HG02852 (cell line): ENCODE data around the gene RNU1-3.
"Not testable (repeated sequence)": the region's sequence is repeated elsewhere in the genome, so short reads cannot be mapped to it uniquely, and the experiment has no call there.

Experiments used
- ATAC-seq: cut with Tn5 transposase; IDR thresholded peaks from one replicate; pipeline ENCODE4 v1.9.1; 2021; ENCODE audit warnings: mild to moderate bottlenecking, moderate library complexity; ENCODE audit not compliant: unreplicated experiment

RNU1-3 gene

DNA sequence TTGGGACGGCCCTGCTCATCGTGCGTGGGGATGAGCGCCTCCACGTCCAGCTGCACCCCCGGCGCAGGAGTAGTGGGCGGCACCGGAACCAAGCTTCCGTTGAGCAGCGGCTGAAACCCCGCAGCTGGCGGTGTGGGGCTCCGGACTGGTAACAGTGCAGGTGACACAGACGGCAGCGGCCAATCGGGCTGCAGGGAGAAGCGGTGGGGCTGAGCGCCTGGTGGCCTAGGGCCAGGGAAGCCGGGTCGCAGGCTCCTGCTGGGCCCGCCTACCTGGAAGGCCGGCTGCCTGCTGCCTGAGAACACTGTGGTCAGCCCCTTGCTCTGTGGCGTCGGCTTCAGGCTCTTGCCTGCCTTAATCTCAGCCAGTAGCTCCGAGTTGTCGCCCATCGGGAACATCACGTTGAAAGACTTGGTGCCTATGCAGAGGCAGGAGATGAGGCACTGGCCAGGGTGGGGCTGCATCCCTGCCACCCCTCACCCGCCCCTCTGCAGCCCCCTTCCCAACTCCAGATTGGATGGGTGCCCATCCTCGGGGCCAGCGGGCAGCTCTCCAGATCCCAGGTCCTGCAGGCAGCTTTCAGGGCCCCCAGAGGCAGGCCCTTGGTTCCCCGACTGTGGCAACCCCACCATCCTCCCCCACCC is 29.9 kb upstream of the RNU1-3 start:
- not testable (repeated sequence) for ATAC-seq

DNA sequence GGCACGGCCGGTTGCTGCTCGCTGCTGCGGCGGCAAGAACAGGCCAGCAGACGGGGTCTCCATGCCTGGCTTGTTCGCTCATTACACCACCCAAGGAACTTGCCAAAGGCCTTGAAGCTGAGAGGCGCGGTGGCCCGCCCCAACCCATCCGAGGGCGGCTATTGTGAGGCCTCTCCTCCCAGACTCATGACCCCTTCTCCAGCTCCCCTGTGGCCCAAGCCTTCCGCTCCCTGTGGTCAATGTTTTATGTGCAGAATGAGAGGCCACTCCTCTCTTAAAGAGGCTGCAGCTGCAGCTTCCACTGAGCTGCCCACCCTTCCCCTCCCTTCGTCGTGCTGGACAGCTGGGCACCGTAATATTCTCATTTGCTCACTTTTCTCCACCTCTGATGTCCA is 27.6 kb upstream of the RNU1-3 start:
- not testable (repeated sequence) for ATAC-seq

DNA sequence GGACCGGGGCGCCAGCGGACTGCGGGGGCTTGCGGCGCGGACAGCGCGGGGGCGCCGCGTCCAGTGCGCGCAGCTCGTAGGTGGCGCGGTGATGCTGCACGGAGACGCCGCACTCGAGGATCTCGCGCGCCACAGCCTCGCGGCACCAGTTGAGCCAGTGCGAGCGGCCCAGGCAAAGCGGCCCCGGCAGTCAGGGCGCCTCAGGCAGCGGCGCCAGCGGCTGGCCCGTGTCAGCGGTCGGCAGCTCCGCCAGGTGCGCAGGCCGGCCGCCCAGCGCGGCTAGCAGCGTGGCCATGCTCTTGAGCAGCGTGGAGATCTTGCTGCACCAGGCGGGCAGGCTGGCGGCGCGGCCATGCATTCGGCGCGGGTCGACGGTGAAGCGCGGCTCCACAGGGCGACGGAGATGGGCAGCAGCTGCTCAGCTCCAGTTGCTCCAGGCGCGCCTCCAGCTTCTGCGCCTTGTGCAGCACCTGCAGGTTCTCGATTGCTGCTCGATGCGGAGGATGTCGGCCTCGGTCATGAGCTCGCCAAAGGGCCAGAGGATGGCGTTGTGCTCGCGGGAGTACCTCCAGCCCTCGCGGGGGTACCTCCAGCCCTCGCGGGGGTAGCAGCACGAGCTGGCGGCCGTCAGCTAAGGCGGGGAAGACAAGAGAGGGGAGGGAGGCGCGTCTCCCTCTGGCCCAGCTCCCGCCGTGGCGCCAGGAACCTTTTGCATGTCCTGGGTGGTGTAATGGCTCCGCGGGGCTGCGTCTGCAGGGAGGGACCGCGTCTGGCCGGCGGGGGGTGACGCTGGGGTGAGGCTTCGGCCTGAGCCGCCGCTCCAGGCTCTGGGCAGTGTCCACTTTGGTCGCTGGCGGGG is 26.9 kb upstream of the RNU1-3 start:
- not testable (repeated sequence) for ATAC-seq

DNA sequence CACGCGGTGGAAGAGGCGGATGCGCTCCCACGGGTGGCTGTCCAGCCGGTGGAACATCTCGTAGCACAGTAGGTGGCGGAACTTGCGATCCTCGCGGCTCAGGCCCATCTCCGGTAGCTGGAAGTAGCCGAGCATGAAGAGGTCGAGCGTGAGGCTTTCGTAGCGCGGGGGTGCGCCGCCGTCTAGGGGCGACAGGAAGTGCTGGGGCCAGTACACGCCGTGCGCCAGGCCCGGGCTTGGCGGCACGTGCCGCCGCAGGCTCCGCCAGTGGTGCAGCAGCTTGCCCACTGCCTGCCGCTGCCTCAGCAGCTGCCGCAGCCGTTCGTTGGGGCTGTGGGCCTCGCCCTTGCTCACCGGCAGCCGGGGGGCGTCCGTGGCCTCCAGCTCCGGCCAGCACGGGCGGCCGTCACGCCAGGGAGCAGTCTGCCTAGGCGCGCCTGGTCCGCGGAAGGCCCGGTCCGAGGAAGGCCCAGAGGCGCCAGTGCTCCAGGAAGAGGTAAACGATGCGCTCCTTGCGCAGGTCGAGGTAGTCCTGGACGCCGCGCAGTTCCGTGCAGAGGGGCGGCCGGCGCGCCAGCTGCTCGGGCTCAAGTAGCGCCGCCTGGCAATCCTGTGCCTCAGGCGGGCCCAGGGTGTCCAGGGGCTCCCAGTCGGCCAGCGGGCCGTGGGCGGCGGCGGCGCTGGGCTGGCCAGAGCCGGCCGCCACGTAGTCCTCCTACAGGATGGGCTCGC is 26.1 kb upstream of the RNU1-3 start:
- not testable (repeated sequence) for ATAC-seq

DNA sequence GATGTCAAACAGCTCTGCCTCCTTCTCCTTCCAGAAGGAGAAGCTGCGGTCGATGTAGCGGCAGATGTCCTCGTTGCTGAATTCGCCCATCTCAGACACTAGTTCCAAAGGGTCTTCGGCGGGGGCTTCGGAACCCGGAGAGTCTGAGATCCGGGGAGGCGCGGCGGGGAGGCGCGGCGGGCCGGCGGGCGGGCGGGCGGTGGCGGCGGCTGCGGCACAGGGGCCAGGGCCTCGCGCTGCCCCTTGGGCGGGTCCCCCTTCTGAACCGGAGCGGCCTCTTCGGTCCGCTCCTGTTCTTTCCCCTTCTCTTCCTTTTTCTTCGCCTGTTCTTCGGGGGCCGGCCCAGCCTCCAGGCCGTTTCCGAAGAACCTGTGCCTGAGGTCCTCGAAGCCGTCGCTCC is 25.5 kb upstream of the RNU1-3 start:
- not testable (repeated sequence) for ATAC-seq

DNA sequence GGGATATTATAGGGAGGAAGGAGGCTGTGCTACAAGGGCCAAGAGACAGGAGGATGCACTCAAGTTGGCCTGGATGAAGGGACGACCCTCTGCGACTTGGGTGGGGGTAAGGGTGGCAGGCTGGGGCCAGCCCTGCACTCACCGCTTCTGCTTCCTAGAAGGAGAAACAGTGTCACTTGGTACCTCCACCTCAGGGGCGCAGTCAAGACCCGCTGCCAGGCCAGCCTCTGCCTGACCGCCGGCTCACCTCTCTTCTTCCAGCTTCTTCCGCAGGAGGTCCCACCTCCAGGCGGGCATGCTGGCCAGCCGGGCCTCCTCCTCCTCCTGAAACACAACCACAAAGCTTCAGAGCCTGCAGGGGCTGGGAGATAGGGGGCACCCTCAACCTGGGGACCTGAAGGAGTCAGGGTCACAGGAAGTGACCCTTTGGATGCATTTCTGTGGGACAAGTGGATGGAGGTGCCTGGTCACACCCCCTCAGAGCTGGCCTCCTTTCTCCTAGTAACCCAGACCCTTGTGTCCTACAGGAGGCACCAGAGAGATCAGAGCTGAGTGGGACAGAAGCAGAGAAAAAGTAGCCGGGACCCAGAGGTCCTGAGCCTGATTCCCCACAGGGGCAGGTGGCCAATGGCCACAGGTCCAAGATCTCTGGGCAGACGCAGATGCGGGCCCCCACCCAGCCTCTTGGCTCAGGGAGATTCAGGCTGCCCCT is 24.4 kb upstream of the RNU1-3 start:
- ATAC-seq, result not testable (repeated sequence)

DNA sequence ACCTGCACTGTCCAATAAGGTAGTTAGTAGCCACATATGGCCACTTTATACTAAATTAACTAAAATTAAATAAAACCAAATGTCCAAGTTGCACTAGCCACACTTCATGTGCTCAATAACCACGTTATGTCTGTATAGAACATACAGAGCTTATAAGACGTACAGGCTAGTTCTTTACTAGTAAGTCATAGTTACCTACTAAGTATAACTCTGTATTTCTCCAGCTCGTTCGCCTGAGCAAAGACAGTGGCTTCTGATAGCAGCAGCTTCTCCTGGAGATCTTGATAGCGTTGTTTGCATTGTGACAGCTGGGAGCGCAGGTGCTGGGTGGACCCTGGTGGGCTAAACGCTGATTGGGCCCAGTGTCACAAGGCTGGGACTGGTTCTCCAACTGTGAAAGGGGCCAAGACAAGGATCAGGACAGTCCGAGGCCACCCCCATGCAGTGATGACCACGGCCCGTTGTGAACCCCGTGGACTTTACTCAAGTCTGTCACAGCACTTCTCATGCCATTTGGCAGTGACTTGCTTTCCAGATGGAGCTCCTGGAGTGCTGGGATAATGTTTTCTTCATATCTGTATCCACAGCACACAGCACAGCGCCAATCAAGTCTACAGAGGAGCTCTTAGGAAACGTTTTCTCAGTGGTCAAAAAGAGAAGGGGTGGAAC is 20.5 kb upstream of the RNU1-3 start:
- ATAC-seq, result not testable (repeated sequence)

DNA sequence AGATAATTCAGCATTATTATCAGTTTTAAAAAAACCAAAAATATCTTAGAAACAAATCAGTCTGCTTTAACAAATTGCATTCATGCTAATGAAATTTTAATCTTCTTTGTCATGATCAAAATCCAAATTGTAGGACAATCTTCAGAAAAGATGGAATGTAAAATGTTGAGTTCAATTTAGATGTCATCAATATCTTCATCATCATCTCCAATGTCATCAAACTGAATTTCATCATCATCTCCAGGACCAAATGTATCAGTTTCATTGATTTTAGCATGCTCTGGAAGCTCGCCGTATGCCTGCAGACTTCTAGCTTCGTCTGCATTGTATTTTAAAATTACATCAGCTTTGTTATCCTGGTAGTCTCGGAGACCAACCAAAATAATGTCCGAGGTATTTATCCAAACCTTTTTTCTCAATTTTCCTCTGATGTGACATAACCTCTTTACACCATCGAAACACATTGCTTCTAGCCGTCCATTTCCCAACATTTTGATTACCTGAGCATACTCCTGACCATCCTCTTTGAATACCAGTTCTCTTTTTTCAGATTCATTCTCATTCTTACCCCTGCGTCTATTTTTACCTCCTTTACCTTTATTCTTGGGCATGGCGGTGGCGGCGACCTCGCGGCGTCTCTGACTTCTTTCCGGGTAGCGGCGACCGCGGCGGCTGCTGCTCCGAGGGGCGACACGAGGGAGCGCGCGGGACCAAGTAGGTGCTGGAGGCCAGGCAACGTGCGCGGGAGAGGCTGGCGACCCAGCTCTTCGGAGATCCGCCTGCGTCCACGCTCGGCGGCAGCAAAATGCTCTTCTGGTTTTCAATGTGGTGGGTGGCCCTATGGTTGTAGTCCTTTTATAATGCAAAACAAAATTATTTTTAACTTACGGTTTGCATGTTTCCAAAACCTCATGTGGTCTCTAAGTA is 19.0 kb upstream of the RNU1-3 start:
- ATAC-seq, result not testable (repeated sequence)

DNA sequence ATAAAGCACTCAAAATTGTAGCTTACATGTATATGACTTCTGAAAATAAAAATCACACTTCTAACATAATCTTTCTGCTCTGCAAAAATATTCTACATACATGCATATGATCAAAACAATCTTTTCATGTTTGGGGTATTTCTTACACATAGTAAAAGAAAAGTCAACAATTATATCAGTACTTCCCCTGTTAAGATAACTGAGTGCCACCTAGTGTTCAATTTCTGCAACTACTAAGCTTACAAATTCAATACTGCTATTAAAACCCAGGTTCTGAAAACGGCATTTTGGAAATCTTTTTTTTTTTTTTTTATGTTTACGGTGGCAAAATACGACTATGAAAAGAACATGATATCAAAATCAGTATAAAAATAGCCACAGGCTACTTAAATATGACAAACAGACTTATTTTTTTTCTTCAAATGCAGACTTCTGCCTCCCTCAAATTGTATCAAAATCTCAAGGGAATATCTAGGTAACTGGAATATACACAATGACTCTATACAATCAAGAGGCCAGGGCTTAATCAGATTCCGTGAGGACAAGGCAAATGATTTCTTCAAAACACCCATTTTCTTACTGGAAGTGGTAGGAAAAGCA is 18.1 kb upstream of the RNU1-3 start:
- ATAC-seq, result not testable (repeated sequence)

DNA sequence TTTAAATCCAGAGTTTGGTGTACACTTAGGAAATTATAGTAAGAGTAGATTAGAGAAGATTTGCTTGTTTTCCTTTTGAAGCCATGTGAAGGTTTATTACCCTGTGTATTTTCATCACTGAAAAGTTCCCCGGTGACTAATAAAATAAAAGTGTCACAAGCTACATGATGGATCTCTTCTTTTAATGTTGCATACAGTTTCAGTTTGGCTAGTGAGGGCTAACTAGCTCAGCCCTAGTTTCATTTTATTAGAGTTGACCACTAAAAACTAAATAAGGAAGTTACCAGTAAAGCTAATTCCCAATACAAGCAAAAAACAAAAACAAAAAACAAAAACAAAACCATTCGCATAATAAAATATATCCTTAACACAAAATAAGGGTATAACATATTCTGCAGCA is 17.4 kb upstream of the RNU1-3 start:
- ATAC-seq, result not testable (repeated sequence)

DNA sequence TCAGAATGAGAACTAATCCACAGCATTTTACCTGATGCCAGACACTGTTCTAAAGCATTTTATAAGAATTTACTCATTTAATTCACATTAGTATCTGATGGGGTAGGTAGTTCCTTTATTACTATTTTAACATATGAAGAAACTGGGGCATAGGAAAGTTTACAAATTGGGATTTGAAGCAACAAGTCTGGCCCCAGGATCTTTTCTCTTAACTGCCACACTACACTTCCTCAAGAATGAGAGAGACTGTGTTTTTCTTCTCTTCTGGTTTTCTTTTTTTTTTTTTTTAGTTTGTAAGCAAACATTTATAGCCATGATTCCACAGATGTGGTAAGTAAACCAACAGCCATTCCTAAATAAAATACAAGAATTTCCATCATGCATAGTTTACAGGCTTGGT is 16.1 kb upstream of the RNU1-3 start:
- not testable (repeated sequence) for ATAC-seq

DNA sequence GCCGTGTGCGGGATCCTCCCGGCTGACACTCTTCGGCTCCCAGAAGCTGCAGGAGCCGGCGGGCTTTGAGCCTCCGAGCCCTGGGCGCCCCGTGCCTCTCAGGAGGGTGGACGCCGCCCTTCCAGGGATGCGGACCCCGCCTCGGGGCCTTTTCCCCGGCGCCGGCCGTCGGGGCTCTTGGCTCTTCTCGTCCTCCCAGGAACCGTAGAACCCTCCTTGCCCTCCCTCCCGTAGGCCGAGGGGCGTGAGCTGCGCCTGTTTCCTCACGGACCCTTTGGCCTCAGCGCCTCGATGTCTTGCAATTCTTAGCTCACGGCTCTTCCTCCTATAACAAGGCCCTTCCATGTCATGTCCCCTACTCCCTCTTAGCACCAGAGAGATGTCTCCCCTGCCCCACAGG is 13.6 kb upstream of the RNU1-3 start:
- not testable (repeated sequence) for ATAC-seq

DNA sequence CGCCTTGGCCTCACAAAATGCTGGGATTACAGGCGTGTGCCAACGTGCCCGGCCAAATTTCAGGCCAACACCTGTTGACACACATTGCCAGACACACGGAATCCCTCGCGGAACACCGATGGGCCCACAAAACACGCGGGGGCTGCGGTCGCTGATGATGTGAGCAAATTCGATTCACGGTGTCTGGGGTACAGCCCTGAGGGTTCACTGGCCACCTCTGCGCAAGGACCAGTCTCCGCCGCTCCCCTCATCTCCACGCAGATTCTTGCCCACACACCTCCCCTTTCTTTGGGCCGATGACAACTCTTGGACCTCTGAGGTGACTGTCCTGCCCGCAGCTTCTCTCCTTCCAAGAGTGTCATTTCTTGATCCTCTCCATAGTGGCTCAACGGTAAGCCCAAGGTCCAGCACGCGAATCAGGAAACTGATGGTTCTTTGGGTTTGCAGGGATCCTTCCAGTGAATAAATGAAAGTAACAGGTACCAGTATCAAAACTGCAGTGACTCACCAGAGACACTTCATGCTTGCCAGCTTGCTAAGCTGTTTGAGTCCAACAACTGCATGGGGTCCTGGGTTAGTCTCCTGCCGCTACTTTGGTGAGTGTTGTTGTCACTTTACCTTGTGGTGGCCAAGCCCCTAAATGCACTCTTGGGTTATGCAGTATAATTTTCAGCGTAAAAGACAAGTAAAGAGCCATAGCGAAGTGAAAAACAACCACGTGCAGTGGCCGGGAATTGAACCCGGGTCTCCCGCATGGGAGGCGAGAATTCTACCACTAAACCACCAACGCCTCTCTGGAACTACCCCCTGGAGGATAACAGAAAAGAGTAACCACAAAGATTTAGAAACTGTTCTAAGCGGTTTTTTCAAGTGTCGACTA is 11.0 kb upstream of the RNU1-3 start:
- ATAC-seq, result no peak

DNA sequence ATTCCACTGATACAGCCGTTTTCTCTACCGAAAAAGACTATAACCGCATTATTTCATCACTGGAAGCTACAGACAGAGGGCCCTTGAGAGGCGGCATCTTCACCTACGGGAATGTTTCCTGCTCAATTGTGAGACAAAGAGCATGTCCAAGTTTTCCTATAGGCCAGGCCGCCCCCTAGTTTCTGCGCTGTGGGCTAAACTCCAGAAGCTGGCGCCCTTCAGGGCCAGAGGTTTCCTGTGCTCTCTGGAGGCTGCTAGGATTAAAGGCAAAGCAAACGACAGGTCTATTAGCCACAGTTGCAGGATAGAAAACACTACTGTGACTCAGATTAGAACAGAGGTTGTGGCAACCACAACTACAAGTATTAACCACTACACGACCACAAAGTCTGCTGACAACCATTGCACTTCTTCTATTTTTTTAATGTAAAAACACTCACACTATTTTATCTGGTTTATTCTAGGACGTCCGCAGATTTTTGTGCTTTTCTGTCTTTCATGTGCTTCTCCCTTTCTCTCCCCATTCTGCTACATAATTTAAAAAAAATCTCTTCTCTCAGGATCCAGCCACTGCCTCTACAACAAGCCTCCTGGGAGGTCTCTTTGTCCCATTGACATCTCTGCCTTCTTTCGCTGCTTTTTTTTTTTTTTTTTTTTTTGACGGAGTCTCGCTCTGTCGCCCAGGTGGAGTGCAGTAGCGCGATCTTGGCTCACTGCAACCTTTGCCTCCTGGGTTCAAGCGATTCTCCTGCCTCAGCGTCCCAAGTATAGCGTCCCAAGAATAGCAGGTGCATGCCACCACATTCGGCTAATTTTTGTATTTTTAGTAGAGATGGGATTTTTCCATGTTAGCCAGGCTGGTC is 10.1 kb upstream of the RNU1-3 start:
- not testable (repeated sequence) for ATAC-seq

DNA sequence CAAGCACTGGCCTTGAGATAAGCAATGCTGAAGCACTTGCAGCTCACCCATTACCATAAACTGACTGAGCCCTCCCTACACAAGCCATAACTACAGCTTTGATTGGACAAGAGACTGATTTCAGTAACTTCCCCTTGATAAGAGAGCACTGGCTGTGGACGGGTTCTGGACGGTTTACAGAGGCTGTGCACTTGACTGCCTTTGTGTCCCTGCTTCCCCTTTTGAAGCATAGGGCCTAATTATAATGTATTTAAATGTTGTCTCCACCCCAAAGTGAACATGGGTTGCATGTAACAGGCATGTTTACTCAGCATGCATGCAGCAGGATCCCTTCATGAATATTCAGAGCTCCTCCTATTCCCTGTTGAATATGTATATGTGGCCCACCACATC is 8.4 kb upstream of the RNU1-3 start:
- ATAC-seq, result not testable (repeated sequence)

DNA sequence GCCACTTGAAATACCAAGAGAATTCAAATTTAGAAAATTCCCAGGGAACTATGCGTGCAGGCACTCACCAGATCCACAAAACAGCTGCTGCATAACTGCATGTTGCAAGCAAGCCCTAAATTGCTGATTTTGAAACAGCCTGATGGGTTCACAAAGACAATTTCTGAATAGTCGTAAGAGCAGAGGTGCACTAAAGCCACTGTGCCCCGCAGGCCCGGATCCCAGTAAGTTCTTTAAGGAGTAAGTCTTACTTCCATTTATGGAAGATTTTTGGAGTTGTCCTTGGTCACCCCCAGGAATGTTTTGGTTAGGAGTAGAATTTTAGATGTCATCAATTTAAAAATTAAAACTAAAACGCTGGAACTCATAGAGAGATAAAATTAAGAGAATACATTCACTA is 7.2 kb upstream of the RNU1-3 start:
- ATAC-seq, result not testable (repeated sequence)

DNA sequence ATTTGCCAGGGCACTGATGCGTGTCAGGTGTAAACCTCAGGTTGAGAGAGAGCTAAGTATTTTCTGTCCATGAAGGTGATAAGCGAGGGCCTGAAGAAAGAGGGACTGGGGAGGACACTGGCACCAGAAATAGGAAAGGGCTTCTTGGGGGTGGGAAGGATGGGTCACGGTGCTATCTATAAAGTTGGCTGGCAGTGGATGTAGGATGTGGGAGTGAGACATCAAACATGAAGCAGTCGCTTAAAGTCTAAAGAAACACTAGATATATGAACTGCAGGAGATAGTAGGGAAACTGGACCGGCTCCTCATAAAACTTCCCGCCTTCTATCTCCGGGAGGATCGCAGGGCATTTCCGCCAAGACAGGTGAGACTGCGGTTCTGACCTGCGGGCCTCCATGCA is 912 bp downstream of the RNU1-3 start:
- ATAC-seq, result not testable (repeated sequence)
